SK-N-MC (cell line): ENCODE data around the gene DDX59.

ENCODE experiments used
- DNase-seq: peaks from one replicate; pipeline ENCODE4 v3.0.0-alpha.2; 2011; ENCODE audit warnings: low read depth, low spot score
- H3K27ac ChIP-seq: fragments of 200-600 bp; sonication (generic); 2 replicates; pipeline ENCODE4 v1.5.1; 2016; ENCODE audit warnings: mixed run types
- H3K36me3 ChIP-seq: fragments of 200-600 bp; sonication (generic); 2 replicates; pipeline ENCODE4 v1.6.1; 2017; ENCODE audit warnings: antibody characterized with exemption, low read length, mixed read lengths; ENCODE audit not compliant: insufficient read depth
- H3K4me3 ChIP-seq: fragments of 200-600 bp; sonication (generic); 2 replicates; pipeline ENCODE4 v1.5.1; 2016
- H3K9ac ChIP-seq: fragments of 200-600 bp; sonication (generic); 2 replicates; pipeline ENCODE4 v1.8.0; 2017; ENCODE audit warnings: mixed run types, mixed read lengths; ENCODE audit not compliant: insufficient read length
- H3K9me3 ChIP-seq: fragments of 200-600 bp; sonication (generic); 2 replicates; pipeline ENCODE4 v1.6.1; 2017; ENCODE audit warnings: low read depth, mild to moderate bottlenecking, antibody characterized with exemption, low read length, moderate library complexity, mixed read lengths
- EZH2 ChIP-seq: fragments of 200-600 bp; sonication (generic); IDR thresholded peaks from one replicate; pipeline ENCODE4 v1.6.1; 2017; ENCODE audit warnings: antibody characterized with exemption
- FOXP2 ChIP-seq: optimal IDR thresholded peaks from 2 replicates; pipeline ENCODE3; 2011; ENCODE audit warnings: mild to moderate bottlenecking, moderate library complexity; ENCODE audit not compliant: insufficient read depth; ENCODE audit errors: extremely low read length, control extremely low read depth
- POLR2AphosphoS5 ChIP-seq: IDR thresholded peaks from 2 replicates; pipeline ENCODE4 v1.6.1; 2012; ENCODE audit warnings: mild to moderate bottlenecking, low read depth, low read length, borderline replicate concordance

Gene DDX59

GRCh38 chr1:200699871-200700270 is 30.2 kb upstream of the DDX59 start:
- no peak overlapping the region for H3K27ac ChIP-seq
- no peak overlapping the region for H3K4me3 ChIP-seq
- DNase-seq = no peak
- no peaks in the 10 kb centered on the region for H3K9me3 ChIP-seq
- TF ChIP-seq POLR2AphosphoS5 (no peak), FOXP2 (no peak), EZH2 (no peak)
- no peak overlapping the region for H3K9ac ChIP-seq
- H3K36me3 ChIP-seq = no peaks in the 10 kb centered on the region

GRCh38 chr1:200694738-200695137 is 25.0 kb upstream of the DDX59 start:
- Histone ChIP-seq H3K9ac (peak overlapping the region; percentile 11), H3K36me3 (no peaks in the 10 kb centered on the region), H3K27ac (no peak overlapping the region), H3K9me3 (no peaks in the 10 kb centered on the region), H3K4me3 (0 out of 2 replicates have a peak overlapping the region, but pooled peaks have one; percentile 25)
- no peak for TF ChIP-seq EZH2
- no peak for TF ChIP-seq FOXP2
- TF ChIP-seq POLR2AphosphoS5 = no peak
- DNase-seq = no peak

GRCh38 chr1:200693327-200693726 is 23.6 kb upstream of the DDX59 start:
- no peak overlapping the region for H3K4me3 ChIP-seq
- TF ChIP-seq EZH2 = no peak
- TF ChIP-seq FOXP2 = no peak
- no peak for TF ChIP-seq POLR2AphosphoS5
- H3K36me3 ChIP-seq = no peaks in the 10 kb centered on the region
- H3K27ac ChIP-seq = no peak overlapping the region
- DNase-seq = no peak
- H3K9ac ChIP-seq = no peak overlapping the region
- no peaks in the 10 kb centered on the region for H3K9me3 ChIP-seq

DNA sequence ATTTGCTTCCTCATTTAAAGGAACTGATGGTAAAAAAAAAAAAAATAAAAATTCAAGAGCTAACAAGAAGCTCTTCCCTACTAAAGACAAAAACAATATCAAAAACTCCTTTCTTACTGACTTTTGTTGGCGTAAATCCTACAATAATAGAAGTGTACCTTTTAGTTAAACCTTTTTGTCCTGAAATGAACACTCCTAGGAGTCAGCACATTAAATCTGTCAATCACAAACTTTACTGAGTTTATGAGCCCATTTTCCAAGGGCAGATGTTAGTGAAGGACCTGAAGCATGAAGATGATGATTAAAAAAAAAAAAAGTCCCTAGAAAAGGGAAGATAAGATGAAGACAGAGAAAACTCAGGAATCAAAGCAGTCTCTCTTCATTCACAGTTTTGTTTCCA is 22.6 kb upstream of the DDX59 start:
- H3K36me3 ChIP-seq = no peaks in the 10 kb centered on the region
- H3K9me3 ChIP-seq = no peaks in the 10 kb centered on the region
- H3K4me3 ChIP-seq = no peak overlapping the region
- no peak overlapping the region for H3K9ac ChIP-seq
- no peak for TF ChIP-seq FOXP2
- TF ChIP-seq POLR2AphosphoS5 = no peak
- no peak for TF ChIP-seq EZH2
- no peak for DNase-seq
- H3K27ac ChIP-seq = no peak overlapping the region

- H3K36me3 ChIP-seq = no peaks in the 10 kb centered on the region
- no peak for DNase-seq
- no peak overlapping the region for H3K9ac ChIP-seq
- H3K27ac ChIP-seq = no peak overlapping the region
- TF ChIP-seq FOXP2 = no peak
- no peak for TF ChIP-seq POLR2AphosphoS5
- no peak for TF ChIP-seq EZH2
- H3K9me3 ChIP-seq = no peaks in the 10 kb centered on the region
- H3K4me3 ChIP-seq = peak overlapping the region; percentile 36; the same call in 1 of the 2 replicates
These were observed 16.9 kb upstream of the DDX59 start for GRCh38 chr1:200686620-200687019.

DNA sequence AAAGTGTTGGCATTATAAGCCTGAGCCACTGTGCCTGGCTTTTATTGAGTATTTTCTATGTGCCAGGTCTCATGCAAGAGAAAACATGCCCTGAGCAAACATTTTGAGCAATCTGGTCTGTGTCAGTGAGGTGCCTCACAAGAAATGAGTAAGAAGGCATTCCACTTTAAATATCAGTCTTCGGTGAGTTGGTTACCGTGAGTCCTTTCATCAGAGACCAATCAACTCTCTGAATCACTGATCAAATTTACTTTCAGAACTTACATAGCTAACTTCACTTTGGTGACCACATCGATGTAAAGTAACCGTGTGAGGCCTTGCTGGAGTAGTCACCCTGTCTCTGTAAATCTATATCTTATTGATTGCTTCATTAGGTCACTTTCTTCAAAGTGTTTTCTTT is 14.3 kb upstream of the DDX59 start:
- no peak overlapping the region for H3K27ac ChIP-seq
- H3K9me3 ChIP-seq = no peaks in the 10 kb centered on the region
- no peak for DNase-seq
- TF ChIP-seq FOXP2 (no peak), POLR2AphosphoS5 (no peak), EZH2 (no peak)
- no peak overlapping the region for H3K4me3 ChIP-seq
- no peaks in the 10 kb centered on the region for H3K36me3 ChIP-seq
- no peak overlapping the region for H3K9ac ChIP-seq

DNA sequence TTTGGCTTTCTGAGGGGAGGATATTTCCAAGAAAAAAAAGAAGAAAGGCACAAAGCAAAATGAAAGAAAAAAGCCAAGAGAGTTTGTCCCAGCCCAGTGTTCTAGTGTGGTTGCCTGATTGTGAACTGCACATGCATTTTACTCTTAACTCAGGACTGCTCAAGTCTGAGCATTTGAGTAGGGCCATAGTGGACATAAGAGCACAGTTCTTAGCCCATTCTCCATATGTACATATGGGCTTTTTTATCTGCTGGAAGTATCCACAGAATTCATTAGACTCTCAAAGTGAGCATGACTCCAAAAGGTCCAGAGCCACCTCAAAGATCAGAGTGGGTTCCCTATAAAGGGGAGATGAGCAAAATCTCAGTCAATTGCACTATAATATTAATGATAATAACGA is 13.6 kb upstream of the DDX59 start:
- no peaks in the 10 kb centered on the region for H3K36me3 ChIP-seq
- H3K9me3 ChIP-seq = no peaks in the 10 kb centered on the region
- no peak for DNase-seq
- no peak overlapping the region for H3K27ac ChIP-seq
- no peak for TF ChIP-seq FOXP2
- TF ChIP-seq EZH2 = no peak
- TF ChIP-seq POLR2AphosphoS5 = no peak
- no peak overlapping the region for H3K9ac ChIP-seq
- H3K4me3 ChIP-seq = no peak overlapping the region

- H3K27ac ChIP-seq = no peak overlapping the region
- TF ChIP-seq POLR2AphosphoS5 = no peak
- TF ChIP-seq EZH2 = no peak
- TF ChIP-seq FOXP2 = no peak
- no peaks in the 10 kb centered on the region for H3K36me3 ChIP-seq
- H3K9ac ChIP-seq = no peak overlapping the region
- DNase-seq = no peak
- H3K4me3 ChIP-seq = no peak overlapping the region
- H3K9me3 ChIP-seq = no peaks in the 10 kb centered on the region
These were observed 11.5 kb upstream of the DDX59 start for GRCh38 chr1:200681231-200681630.

DNA sequence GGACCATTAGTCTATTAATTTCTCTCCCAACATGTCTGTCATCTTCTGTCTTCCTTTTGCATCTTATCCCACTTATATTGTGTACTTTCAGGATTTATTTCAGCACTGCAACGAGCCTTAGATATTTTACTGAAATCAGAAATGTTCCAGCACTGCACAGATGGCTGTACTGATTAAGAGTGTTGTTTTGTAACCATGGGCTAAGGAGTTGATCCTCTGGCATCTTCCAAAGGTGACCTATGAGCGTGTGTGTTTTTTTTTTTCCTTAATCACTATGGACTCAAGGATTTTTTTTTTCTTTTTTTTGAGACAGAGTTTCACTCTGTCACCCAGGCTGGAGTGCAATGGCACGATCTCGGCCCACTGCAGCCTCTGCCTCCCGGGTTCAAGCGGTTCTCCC is 7.1 kb upstream of the DDX59 start:
- TF ChIP-seq EZH2 = no peak
- no peak for TF ChIP-seq POLR2AphosphoS5
- no peak for TF ChIP-seq FOXP2
- H3K9ac ChIP-seq = no peak overlapping the region
- H3K9me3 ChIP-seq = no peaks in the 10 kb centered on the region
- no peak for DNase-seq
- H3K27ac ChIP-seq = no peak overlapping the region
- H3K36me3 ChIP-seq = no peaks in the 10 kb centered on the region
- H3K4me3 ChIP-seq = no peak overlapping the region
